Duodenal mucosa (tissue), 2 donors: ENCODE measurements around the gene SRPRB.

Experiments
- H3K27ac ChIP-seq: one replicate; pipeline ENCODE4 v1.7.0; 2013; ENCODE audit warnings: low read depth, low read length
- H3K27me3 ChIP-seq, 2 donors: one replicate each; pipeline ENCODE4 v1.7.0; 2013; ENCODE audit warnings: low read length in 2 of 2, control low read depth in 1 of 2; ENCODE audit not compliant: insufficient read depth in 2 of 2, control insufficient read depth in 1 of 2
- H3K36me3 ChIP-seq, 2 donors: one replicate each; pipeline ENCODE4 v1.7.0; 2013; ENCODE audit warnings: low read length in 2 of 2, control low read depth in 1 of 2; ENCODE audit not compliant: insufficient read depth in 2 of 2, control insufficient read depth in 1 of 2
- H3K4me1 ChIP-seq, 2 donors: one replicate each; pipeline ENCODE4 v1.7.0; 2013; ENCODE audit warnings: low read length in 2 of 2, control low read depth in 1 of 2; ENCODE audit not compliant: insufficient read depth in 2 of 2, control insufficient read depth in 1 of 2
- H3K4me3 ChIP-seq, 2 donors: one replicate each; pipeline ENCODE4 v1.7.0; 2013; ENCODE audit warnings: low read length in 2 of 2, low read depth in 1 of 2
- H3K9ac ChIP-seq, 2 donors: one replicate each; pipeline ENCODE4 v1.7.0; 2013; ENCODE audit warnings: low read length in 2 of 2, low read depth in 1 of 2
- H3K9me3 ChIP-seq, 2 donors: one replicate each; pipeline ENCODE4 v1.7.0; 2013; ENCODE audit warnings: low read length in 2 of 2, control low read depth in 1 of 2; ENCODE audit not compliant: control insufficient read depth in 1 of 2

SRPRB gene

GRCh38 chr3:133834621-133835417 is 29.2 kb downstream of the SRPRB start:
- no peak overlapping the region for H3K9ac ChIP-seq
- H3K27ac ChIP-seq: no peak overlapping the region
- no peaks in the 10 kb centered on the region for H3K9me3 ChIP-seq
- no peak overlapping the region for H3K4me3 ChIP-seq
- no peaks in the 10 kb centered on the region for H3K36me3 ChIP-seq
- no peaks in the 10 kb centered on the region for H3K27me3 ChIP-seq
- H3K4me1 ChIP-seq: no peaks in the 10 kb centered on the region

- H3K36me3 ChIP-seq: no peaks in the 10 kb centered on the region
- no peaks in the 10 kb centered on the region for H3K9me3 ChIP-seq
- H3K27me3 ChIP-seq: no peaks in the 10 kb centered on the region
- no peak overlapping the region for H3K9ac ChIP-seq
- H3K27ac ChIP-seq: no peak overlapping the region
- H3K4me3 ChIP-seq: no peak overlapping the region
- no peaks in the 10 kb centered on the region for H3K4me1 ChIP-seq
These were observed 29.8 kb downstream of the SRPRB start for GRCh38 chr3:133835418-133835743.

GRCh38 chr3:133835961-133836360 is 30.3 kb downstream of the SRPRB start:
- no peaks in the 10 kb centered on the region for H3K9me3 ChIP-seq
- no peaks in the 10 kb centered on the region for H3K4me1 ChIP-seq
- no peaks in the 10 kb centered on the region for H3K27me3 ChIP-seq
- no peak overlapping the region for H3K4me3 ChIP-seq
- H3K27ac ChIP-seq: no peak overlapping the region
- H3K9ac ChIP-seq: no peak overlapping the region
- H3K36me3 ChIP-seq: no peaks in the 10 kb centered on the region

GRCh38 chr3:133836497-133837158 is 31.0 kb downstream of the SRPRB start:
- Histone ChIP-seq H3K9me3 (no peaks in the 10 kb centered on the region), H3K36me3 (no peaks in the 10 kb centered on the region)

GRCh38 chr3:133837487-133838295 is 32.1 kb downstream of the SRPRB start:
- no peaks in the 10 kb centered on the region for H3K36me3 ChIP-seq

More at GRCh38 chr3:133836497-133837158, 31.0 kb downstream of the SRPRB start:
- Histone ChIP-seq H3K27ac (no peak overlapping the region), H3K4me3 (no peak overlapping the region), H3K4me1 (no peaks in the 10 kb centered on the region), H3K27me3 (no peaks in the 10 kb centered on the region), H3K9ac (no peak overlapping the region)

GRCh38 chr3:133838296-133838789 is 32.7 kb downstream of the SRPRB start:
- no peak overlapping the region for H3K4me3 ChIP-seq
- no peaks in the 10 kb centered on the region for H3K36me3 ChIP-seq
- H3K27me3 ChIP-seq: no peaks in the 10 kb centered on the region
- no peaks in the 10 kb centered on the region for H3K4me1 ChIP-seq
- no peak overlapping the region for H3K27ac ChIP-seq
- no peak overlapping the region for H3K9ac ChIP-seq
- H3K9me3 ChIP-seq: no peaks in the 10 kb centered on the region

More at GRCh38 chr3:133837487-133838295, 32.1 kb downstream of the SRPRB start:
- no peaks in the 10 kb centered on the region for H3K9me3 ChIP-seq
- H3K9ac ChIP-seq: no peak overlapping the region
- no peak overlapping the region for H3K27ac ChIP-seq
- H3K4me3 ChIP-seq: no peak overlapping the region
- no peaks in the 10 kb centered on the region for H3K4me1 ChIP-seq
- no peaks in the 10 kb centered on the region for H3K27me3 ChIP-seq

- Histone ChIP-seq H3K27ac (no peak overlapping the region), H3K4me1 (no peaks in the 10 kb centered on the region), H3K9me3 (no peaks in the 10 kb centered on the region), H3K36me3 (no peaks in the 10 kb centered on the region), H3K9ac (no peak overlapping the region), H3K27me3 (no peaks in the 10 kb centered on the region), H3K4me3 (no peak overlapping the region)
These were observed 33.5 kb downstream of the SRPRB start for GRCh38 chr3:133838916-133839800.

GRCh38 chr3:133840055-133840737 is 34.6 kb downstream of the SRPRB start:
- H3K9ac ChIP-seq: no peak overlapping the region
- H3K9me3 ChIP-seq: no peaks in the 10 kb centered on the region
- H3K36me3 ChIP-seq: no peaks in the 10 kb centered on the region
- H3K27ac ChIP-seq: no peak overlapping the region
- no peak overlapping the region for H3K4me3 ChIP-seq
- no peaks in the 10 kb centered on the region for H3K4me1 ChIP-seq
- no peaks in the 10 kb centered on the region for H3K27me3 ChIP-seq

GRCh38 chr3:133840767-133841166 is 35.2 kb downstream of the SRPRB start:
- Histone ChIP-seq H3K27me3 (no peaks in the 10 kb centered on the region), H3K4me1 (no peaks in the 10 kb centered on the region), H3K9me3 (no peaks in the 10 kb centered on the region), H3K27ac (no peak overlapping the region), H3K9ac (no peak overlapping the region), H3K4me3 (no peak overlapping the region), H3K36me3 (no peaks in the 10 kb centered on the region)
